Right lobe of liver (tissue), 6 donors: ENCODE data around the gene ARRB1. TPM values are rescaled to one million over a fixed set of nuclear protein-coding genes. Genes with fewer than 3 reads are reported as not detected.

Source experiments
- ATAC-seq, 4 donors: fragments of 200-7000 bp; cut with Tn5 transposase; one replicate each; pipeline ENCODE4 v1.9.1; 2020; ENCODE audit warnings: mild to moderate bottlenecking in 4 of 4, moderate library complexity in 4 of 4
- DNase-seq, 3 donors: peaks; one replicate each; pipeline ENCODE4 v3.0.0-alpha.2; 2020
- H3K27ac ChIP-seq, 3 donors: fragments of 200-600 bp; one replicate each; pipeline ENCODE4 v1.8.0; 2022
- H3K27me3 ChIP-seq, 2 donors: fragments of 200-600 bp; one replicate each; pipeline ENCODE4 v1.8.0; 2022
- H3K36me3 ChIP-seq, 4 donors: fragments of 200-600 bp; sonication (generic) in 1 of 4; one replicate each; pipeline versions ENCODE4 v1.5.1 to v1.8.0; 2017 to 2022; ENCODE audit warnings: control low read depth in 1 of 4
- H3K4me1 ChIP-seq, 4 donors: fragments of 200-600 bp; sonication (generic) in 1 of 4; one replicate each; pipeline versions ENCODE4 v1.5.1 to v1.8.0; 2017 to 2022; ENCODE audit warnings: control low read depth in 1 of 4
- H3K4me3 ChIP-seq, 3 donors: fragments of 200-600 bp; one replicate each; pipeline ENCODE4 v1.8.0; 2022
- H3K9me3 ChIP-seq, 4 donors: fragments of 200-600 bp; sonication (generic) in 1 of 4; one replicate each; pipeline versions ENCODE4 v1.5.1 to v1.8.0; 2017 to 2022; ENCODE audit warnings: control low read depth in 1 of 4
- CTCF ChIP-seq, 4 donors: fragments of 200-600 bp in 3 of 4; fragments of 450-650 bp in 1 of 4; IDR thresholded peaks; one replicate each; pipeline versions ENCODE4 v1.5.1 to v1.8.0; 2016 to 2022; ENCODE audit warnings: antibody characterized with exemption in 4 of 4, mild to moderate bottlenecking in 2 of 4
- POLR2A ChIP-seq: fragments of 450-650 bp; IDR thresholded peaks from one replicate; pipeline ENCODE4 v1.6.1; 2017; ENCODE audit warnings: antibody characterized with exemption, mild to moderate bottlenecking
- WGBS: methylation state at CpG from one replicate; pipeline ENCODE4 v1.1.6; 2018; ENCODE audit warnings: low coverage, low lambda C conversion rate; ENCODE audit not compliant: insufficient coverage; ENCODE audit errors: missing lambda C conversion rate; 5-methylcytosine and 5-hydroxymethylcytosine counted together
- intact Hi-C, 2 donors: fragments of 100-400 bp; cut with DNase I; formaldehyde crosslinking; loops; one replicate each; pipeline versions ENCODE4 v1.11.2 to v1.14.1; 2022
- total RNA-seq, 6 experiments: library from RNA; depleted of rRNA in 2 of 6; stranded (reverse); fragments of >200 nt in 2 of 6; fragmentation: NEBNext Ultra II Directional in 3 of 6; extraction: Animal tissue kit (Norgen Biotek cat#: 25700) in 3 of 6; gene quantifications; one replicate each; pipeline versions ENCODE4 v1.1.0 to v1.2.4, GENCODE V29; 2016 to 2023
- donor health status: DM: no; HTN: yes; CAD: no.
- donor health status: DM: no; HTN: no; CAD: no.
- donor health status: DM: no; HTN: no; CAD: no.
- donor health status: DM: no; HTN: yes; CAD: no.
- donor health status: DM: no; HTN: yes; CAD: no.

Gene ARRB1
- total RNA-seq, 6 experiments from 2014 or later: 8.6 to 26.4 (median 24.5) TPM

- Histone ChIP-seq H3K4me1 (no peaks in the 10 kb centered on the region), H3K9me3 (no peaks in the 10 kb centered on the region), H3K36me3 (no peaks in the 10 kb centered on the region), H3K27ac (no peak overlapping the region), H3K27me3 (no peaks in the 10 kb centered on the region), H3K4me3 (no peak overlapping the region)
- intact Hi-C loops: no loop called here
- 23% methylated on average over 4 of the region's 10 CpGs for WGBS
- ATAC-seq (no peak), DNase-seq (peak; percentile 11 to 44 (median 30))
- no peak for TF ChIP-seq POLR2A
- no peak for TF ChIP-seq CTCF (IDR thresholded peaks at IDR 0.05)
Observed at GRCh38 chr11:75260396-75261170, 90.9 kb downstream of the ARRB1 start.

GRCh38 chr11:75254326-75254725 is 97.1 kb downstream of the ARRB1 start:
- TF ChIP-seq CTCF (IDR thresholded peaks at IDR 0.05) (no peak), POLR2A (no peak)
- Histone ChIP-seq H3K9me3 (no peaks in the 10 kb centered on the region), H3K27me3 (no peaks in the 10 kb centered on the region), H3K4me1 (no peaks in the 10 kb centered on the region), H3K36me3 (no peaks in the 10 kb centered on the region), H3K4me3 (no peak overlapping the region), H3K27ac (no peak overlapping the region)
- DNase-seq (no peak), ATAC-seq (no peak)
- intact Hi-C loops: no loop called here

GRCh38 chr11:75249704-75250103 is 101.8 kb downstream of the ARRB1 start:
- Histone ChIP-seq H3K27me3 (no peaks in the 10 kb centered on the region), H3K36me3 (no peaks in the 10 kb centered on the region), H3K4me3 (no peak overlapping the region), H3K4me1 (peaks cover 0 to 3% (median 0%) of the 10 kb centered on the region in 4 donors), H3K9me3 (no peaks in the 10 kb centered on the region), H3K27ac (no peak overlapping the region)
- intact Hi-C loops: loop anchor here (5.0 to 10.0 kb wide), 3 partner anchors 37 to 225 kb away; no protein-coding TSS in a partner anchor
- ATAC-seq: no peak
- TF ChIP-seq CTCF (IDR thresholded peaks at IDR 0.05) (no peak), POLR2A (no peak)
- 38% methylated on average over 3 of the region's 3 CpGs for WGBS
- DNase-seq: peak in 2 of 3 donors; percentile 2 to 25

- Histone ChIP-seq H3K27me3 (no peaks in the 10 kb centered on the region), H3K4me1 (peaks cover 0 to 3% (median 0%) of the 10 kb centered on the region in 4 donors), H3K9me3 (no peaks in the 10 kb centered on the region), H3K36me3 (no peaks in the 10 kb centered on the region), H3K27ac (no peak overlapping the region), H3K4me3 (no peak overlapping the region)
- TF ChIP-seq CTCF (IDR thresholded peaks at IDR 0.05): peak in 1 of 4 donors; percentile 10
- TF ChIP-seq POLR2A: no peak
- intact Hi-C loops: loop anchor here (5.0 to 10.0 kb wide), 3 partner anchors 37 to 224 kb away; no protein-coding TSS in a partner anchor
- 30% methylated on average over 11 of the region's 11 CpGs for WGBS
- no peak for ATAC-seq
- no peak for DNase-seq
Observed at GRCh38 chr11:75248924-75249256, 102.6 kb downstream of the ARRB1 start.
